GM12875 (cell line): ENCODE results near the gene LNX1.

ENCODE experiments used
- H3K4me3 ChIP-seq: one replicate; pipeline ENCODE4 v1.5.1; 2011; ENCODE audit warnings: low read depth, low read length, control low read depth
- CTCF ChIP-seq: IDR thresholded peaks from 2 replicates; pipeline ENCODE4 v1.5.1; 2011; ENCODE audit warnings: low read depth, mild to moderate bottlenecking, control low read depth, inconsistent platforms, low read length, moderate library complexity, borderline replicate concordance; ENCODE audit not compliant: insufficient read depth

Gene LNX1

GRCh38 chr4:53532521-53532920, 58.8 kb downstream of the LNX1 start:
- no peak overlapping the region for H3K4me3 ChIP-seq
- no peak for TF ChIP-seq CTCF

- no peak overlapping the region for H3K4me3 ChIP-seq
- TF ChIP-seq CTCF = no peak
Observed at GRCh38 chr4:53531585-53532224, 59.6 kb downstream of the LNX1 start.

- no peak for TF ChIP-seq CTCF
- no peak overlapping the region for H3K4me3 ChIP-seq
Observed at GRCh38 chr4:53529025-53529424, 62.3 kb downstream of the LNX1 start.

- no peak for TF ChIP-seq CTCF
- H3K4me3 ChIP-seq = no peak overlapping the region
Observed at GRCh38 chr4:53527930-53528329, 63.4 kb downstream of the LNX1 start.

GRCh38 chr4:53527326-53527725, 64.0 kb downstream of the LNX1 start:
- no peak overlapping the region for H3K4me3 ChIP-seq
- TF ChIP-seq CTCF = no peak

- no peak for TF ChIP-seq CTCF
Observed at GRCh38 chr4:53522334-53522733, 69.0 kb downstream of the LNX1 start.

GRCh38 chr4:53520116-53520515, 71.2 kb downstream of the LNX1 start:
- TF ChIP-seq CTCF = no peak
- H3K4me3 ChIP-seq = no peak overlapping the region

More at GRCh38 chr4:53522334-53522733, 69.0 kb downstream of the LNX1 start:
- no peak overlapping the region for H3K4me3 ChIP-seq
